ENCODE results near the gene NDUFS2. TPM values are rescaled to one million over a fixed set of nuclear protein-coding genes. Genes with fewer than 3 reads are reported as not detected.

NDUFS2 gene
- total and polyA plus RNA-seq, 10 of the 15 experiments (the other 5 are each of a cell fraction or from before 2014, with no cell fraction given): 66.5 to 215 (median 148) TPM

GRCh38 chr1:161230762-161231161 lies 28.6 kb downstream of the NDUFS2 start:
- RAD21 ChIA-PET (ENCODE audit: unreplicated experiment): interaction anchor here (1.0 to 2.5 kb wide), 5 partner anchors 36 to 153 kb away, joined by 3 to 22 read pairs (median 5); no protein-coding TSS in a partner anchor
- ATAC-seq (no peak), DNase-seq (ENCODE audit: low read depth, low spot score) (no peak), FAIRE-seq (no peak)
- SMC1A ChIA-PET (ENCODE audit: uncharacterized antibody, unreplicated experiment): interaction anchor here (1.1 to 6.3 kb wide), 5 partner anchors 15 to 151 kb away, joined by 3 to 62 read pairs (median 4); partner anchors contain the start of gene CFAP126
- Histone ChIP-seq H3K4me2 (ENCODE audit: control insufficient read depth, insufficient read depth) (no peak overlapping the region), H2AFZ (ENCODE audit: control insufficient read depth, low read depth, low read length) (no peak overlapping the region), H3K9ac (ENCODE audit: control insufficient read depth, insufficient read depth, low read length) (no peak overlapping the region), H3K9me3 (replicated peaks; ENCODE audit: control insufficient read depth, insufficient read depth, low read length) (no peaks in the 10 kb centered on the region), H3K79me2 (ENCODE audit: control insufficient read depth, insufficient read depth, low read length) (peaks cover 10% of the 10 kb centered on the region), H3K4me3 (no peak overlapping the region), H3K27me3 (replicated peaks in 1 of 2; ENCODE audit: control insufficient read depth in 2 of 2, insufficient read depth in 2 of 2, low read length in 1 of 2) (no peaks in the 10 kb centered on the region), H3K4me1 (ENCODE audit: control insufficient read depth, insufficient read depth, low read length) (peaks cover 13% of the 10 kb centered on the region), H3K27ac (ENCODE audit: control insufficient read depth, insufficient read depth) (no peak overlapping the region), H4K20me1 (ENCODE audit: control insufficient read depth, insufficient read depth) (no peaks in the 10 kb centered on the region), H3K36me3 (ENCODE audit: control insufficient read depth in 2 of 2, insufficient read depth in 2 of 2, low read length in 1 of 2) (peaks cover 3 to 4% of the 10 kb centered on the region in 2 experiments; a peak in 2 of 4 replicates)
- intact Hi-C loops (cut with micrococcal nuclease; ENCODE audit: unreplicated experiment) (no loop called here), in situ Hi-C loops (cut with MboI) (no loop called here)
- BruUV-seq (replicated peaks): no TSS peak
- CTCF ChIA-PET: interaction anchor here (0.6 to 17.1 kb wide), 12 partner anchors 10 to 806 kb away, joined by 3 to 385 read pairs (median 4); partner anchors contain the start of genes CFAP126 and NDUFS2
- POLR2A ChIA-PET: interaction anchor here (0.5 to 0.6 kb wide), 2 partner anchors 9 to 55 kb away, joined by 3 read pairs; no protein-coding TSS in a partner anchor
- WGBS (ENCODE audit: insufficient coverage, insufficient replicate concordance, low lambda C conversion rate, missing lambda C conversion rate): 91% methylated on average over 7 of the region's 7 CpGs
- no peak for TF ChIP-seq TBL1XR1 (IDR thresholded peaks at IDR 0.05; ENCODE audit: low read depth, low read length)
- no peak for TF ChIP-seq TCF3 (IDR thresholded peaks at IDR 0.05; ENCODE audit: borderline replicate concordance, insufficient read depth, low read depth, low read length)
- TF ChIP-seq MYB (IDR thresholded peaks at IDR 0.05; ENCODE audit: borderline replicate concordance, low read depth, low read length): no peak
- no peak for TF ChIP-seq ZBTB40 (IDR thresholded peaks at IDR 0.05; ENCODE audit: borderline replicate concordance)
- TF ChIP-seq HCFC1 (IDR thresholded peaks at IDR 0.05; ENCODE audit: low read length): no peak
- TF ChIP-seq CBX5 (IDR thresholded peaks at IDR 0.05; ENCODE audit: low read depth): no peak
- no peak for TF ChIP-seq NR2C2 (IDR thresholded peaks at IDR 0.05; ENCODE audit: borderline replicate concordance, control insufficient read depth, insufficient read length, low read depth)
- TF ChIP-seq CHD2 (IDR thresholded peaks at IDR 0.05; ENCODE audit: borderline replicate concordance, low read depth, low read length): no peak
